GM12892 (cell line): ENCODE results near the gene CYB561D2.

Experiments used
- POLR2A ChIP-seq: IDR thresholded peaks from 2 replicates; pipeline ENCODE4 v1.6.1; 2011; ENCODE audit warnings: low read depth, low read length, control low read depth
- TAF1 ChIP-seq: IDR thresholded peaks from 2 replicates; pipeline ENCODE4 v1.6.1; 2011; ENCODE audit warnings: low read depth, mild to moderate bottlenecking, control low read depth, low read length, borderline replicate concordance

DNA sequence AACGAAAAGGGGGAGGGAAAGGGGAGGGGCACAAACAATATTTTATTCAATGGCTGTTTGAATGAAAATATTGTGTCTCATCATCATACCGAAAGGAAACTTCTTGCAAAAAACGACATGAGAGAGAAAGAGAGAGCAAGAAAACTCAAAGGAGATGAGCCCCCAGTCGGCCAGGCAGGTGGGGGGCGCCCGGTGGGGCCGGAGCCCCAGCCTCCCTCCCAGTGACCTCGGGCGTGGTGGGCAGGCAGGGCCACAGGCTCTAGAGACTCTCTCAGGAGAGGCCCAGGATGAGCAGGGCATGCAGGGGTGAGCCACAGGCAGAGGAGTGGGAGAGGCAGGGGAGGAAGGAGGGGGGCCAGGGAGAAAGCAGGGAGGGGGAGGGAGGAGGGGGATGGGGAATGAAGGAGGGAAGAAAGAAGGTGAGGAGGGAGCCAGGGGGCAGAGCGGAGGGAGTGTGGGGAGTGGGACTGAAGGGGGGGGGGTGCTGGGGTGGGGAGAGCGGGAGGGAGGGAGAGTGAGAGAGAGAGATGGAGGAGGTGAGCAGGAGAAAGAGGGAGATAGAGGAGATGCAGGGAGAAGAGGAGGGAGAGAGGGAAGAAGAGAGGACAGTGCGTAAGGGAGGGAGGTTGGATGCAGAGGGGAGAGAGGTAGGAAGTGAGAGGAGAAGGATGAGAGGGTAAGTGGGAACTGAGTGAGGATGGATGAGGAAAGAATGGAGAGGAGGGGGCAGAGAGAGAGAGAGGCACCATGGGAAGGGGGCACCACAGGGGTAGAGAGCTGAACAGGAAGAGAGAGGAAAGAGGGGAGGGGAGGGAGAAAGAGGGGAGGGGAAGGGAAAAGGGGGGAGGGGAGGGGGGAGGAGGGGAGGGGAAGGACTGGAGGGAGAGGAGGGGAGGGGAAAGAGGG lies 22.7 kb downstream of the CYB561D2 start:
- TF ChIP-seq TAF1 (no peak), POLR2A (no peak)
